ENCODE measurements around the gene DNAJC1.

GRCh38 chr10:21964983-21965665 is 38.4 kb downstream of the DNAJC1 start:
- TF ChIP-seq PHF8 (conservative IDR thresholded peaks at IDR 0.05; ENCODE audit: low read depth, low read length) (no peak), SP2 (IDR thresholded peaks at IDR 0.05; ENCODE audit: low read length) (no peak), JUND (IDR thresholded peaks at IDR 0.05; ENCODE audit: low read length) (no peak), CEBPB (IDR thresholded peaks at IDR 0.05; ENCODE audit: low read depth, low read length) (no peak), JUN (IDR thresholded peaks at IDR 0.05; ENCODE audit: low read depth, low read length) (no peak), POLR2A (IDR thresholded peaks at IDR 0.05; ENCODE audit: control extremely low read depth in 1 of 2, low read depth in 2 of 2, low read length in 2 of 2) (no peak), CHD1 (IDR thresholded peaks at IDR 0.05; ENCODE audit: low read depth, low read length) (no peak), EZH2 (IDR thresholded peaks at IDR 0.05; ENCODE audit: low read depth, low read length, severe bottlenecking) (no peak)
- TF ChIP-seq, protein P1, sequence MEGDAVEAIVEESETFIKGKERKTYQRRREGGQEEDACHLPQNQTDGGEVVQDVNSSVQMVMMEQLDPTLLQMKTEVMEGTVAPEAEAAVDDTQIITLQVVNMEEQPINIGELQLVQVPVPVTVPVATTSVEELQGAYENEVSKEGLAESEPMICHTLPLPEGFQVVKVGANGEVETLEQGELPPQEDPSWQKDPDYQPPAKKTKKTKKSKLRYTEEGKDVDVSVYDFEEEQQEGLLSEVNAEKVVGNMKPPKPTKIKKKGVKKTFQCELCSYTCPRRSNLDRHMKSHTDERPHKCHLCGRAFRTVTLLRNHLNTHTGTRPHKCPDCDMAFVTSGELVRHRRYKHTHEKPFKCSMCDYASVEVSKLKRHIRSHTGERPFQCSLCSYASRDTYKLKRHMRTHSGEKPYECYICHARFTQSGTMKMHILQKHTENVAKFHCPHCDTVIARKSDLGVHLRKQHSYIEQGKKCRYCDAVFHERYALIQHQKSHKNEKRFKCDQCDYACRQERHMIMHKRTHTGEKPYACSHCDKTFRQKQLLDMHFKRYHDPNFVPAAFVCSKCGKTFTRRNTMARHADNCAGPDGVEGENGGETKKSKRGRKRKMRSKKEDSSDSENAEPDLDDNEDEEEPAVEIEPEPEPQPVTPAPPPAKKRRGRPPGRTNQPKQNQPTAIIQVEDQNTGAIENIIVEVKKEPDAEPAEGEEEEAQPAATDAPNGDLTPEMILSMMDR (IDR thresholded peaks at IDR 0.05; ENCODE audit: control extremely low read depth in 1 of 3, insufficient read depth in 1 of 3, low read depth in 1 of 3, low read length in 3 of 3), result no peak
